IPS DF 4.7 (cell line): Measurements from ENCODE around the gene PDGFA.

Experiments used
- DNase-seq: peaks from one replicate; pipeline ENCODE4 v3.0.0-alpha.2; 2013; ENCODE audit warnings: low spot score; ENCODE audit errors: extremely low read depth

Gene PDGFA

GRCh38 chr7:491292-491957 is 28.2 kb downstream of the PDGFA start:
- DNase-seq = no peak

- DNase-seq = no peak
Observed at GRCh38 chr7:490461-491291, 29.0 kb downstream of the PDGFA start.

- no peak for DNase-seq
Observed at GRCh38 chr7:489876-490275, 29.8 kb downstream of the PDGFA start.

GRCh38 chr7:486216-486743 is 33.4 kb downstream of the PDGFA start:
- DNase-seq = no peak

- no peak for DNase-seq
Observed at GRCh38 chr7:485188-486081, 34.2 kb downstream of the PDGFA start.

GRCh38 chr7:484356-485101 is 35.1 kb downstream of the PDGFA start:
- DNase-seq = no peak

GRCh38 chr7:483656-484355 is 35.8 kb downstream of the PDGFA start:
- DNase-seq = no peak

GRCh38 chr7:482521-483083 is 37.0 kb downstream of the PDGFA start:
- no peak for DNase-seq

GRCh38 chr7:481219-481930 is 38.3 kb downstream of the PDGFA start:
- DNase-seq = no peak

- DNase-seq = no peak
Observed at GRCh38 chr7:480531-481218, 39.0 kb downstream of the PDGFA start.

- no peak for DNase-seq
Observed at GRCh38 chr7:479948-480499, 39.6 kb downstream of the PDGFA start.

GRCh38 chr7:479115-479947 is 40.3 kb downstream of the PDGFA start:
- DNase-seq = no peak

- DNase-seq = no peak
Observed at GRCh38 chr7:477626-478220, 41.9 kb downstream of the PDGFA start.

GRCh38 chr7:476736-477360 is 42.8 kb downstream of the PDGFA start:
- no peak for DNase-seq

- DNase-seq = no peak
Observed at GRCh38 chr7:475951-476441, 43.6 kb downstream of the PDGFA start.

- no peak for DNase-seq
Observed at GRCh38 chr7:475425-475728, 44.3 kb downstream of the PDGFA start.
